H9 (cell line): ENCODE results near the gene SOX12. TPM values are rescaled to one million over a fixed set of nuclear protein-coding genes. Genes with fewer than 3 reads are reported as not detected.
A peak's percentile ranks its signal among the peaks of the same experiment; 100 is the strongest.

ENCODE experiments used
- DNase-seq: peaks from one replicate; pipeline ENCODE4 v3.0.0-alpha.2; 2017
- H2AFZ ChIP-seq: one replicate; pipeline ENCODE4 v1.6.1; 2013; ENCODE audit warnings: mild to moderate bottlenecking, low read length, control low read depth, moderate library complexity
- H2AK5ac ChIP-seq: 2 replicates; pipeline ENCODE4 v1.6.1; 2013; ENCODE audit warnings: low read length, control low read depth, mixed read lengths; ENCODE audit not compliant: insufficient read length
- H2BK120ac ChIP-seq: one replicate; pipeline ENCODE4 v1.6.1; 2013; ENCODE audit warnings: low read depth, mild to moderate bottlenecking, low read length, control low read depth, inconsistent platforms; ENCODE audit not compliant: poor library complexity, severe bottlenecking
- H2BK12ac ChIP-seq: 2 replicates; pipeline ENCODE4 v1.6.1; 2013; ENCODE audit warnings: low read length, control low read depth, mixed read lengths, low read depth; ENCODE audit not compliant: insufficient read length
- H2BK15ac ChIP-seq: 2 replicates; pipeline ENCODE4 v1.6.1; 2013; ENCODE audit warnings: low read depth, low read length, control low read depth
- H2BK20ac ChIP-seq: one replicate; pipeline ENCODE4 v1.6.1; 2013; ENCODE audit warnings: low read depth, mild to moderate bottlenecking, low read length, control low read depth, inconsistent platforms; ENCODE audit not compliant: poor library complexity, severe bottlenecking
- H2BK5ac ChIP-seq: 2 replicates; pipeline ENCODE4 v1.6.1; 2013; ENCODE audit warnings: low read length, control low read depth, mixed read lengths; ENCODE audit not compliant: insufficient read length
- H3K14ac ChIP-seq: 2 replicates; pipeline ENCODE4 v1.6.1; 2013; ENCODE audit warnings: low read length, control low read depth; ENCODE audit not compliant: insufficient read depth
- H3K18ac ChIP-seq: 2 replicates; pipeline ENCODE4 v1.6.1; 2013; ENCODE audit warnings: low read depth, mild to moderate bottlenecking, mixed read lengths, low read length, control low read depth; ENCODE audit not compliant: insufficient read length
- H3K23ac ChIP-seq: 2 replicates; pipeline ENCODE4 v1.6.1; 2013; ENCODE audit warnings: low read length, control low read depth, mixed read lengths, low read depth; ENCODE audit not compliant: insufficient read length
- H3K23me2 ChIP-seq: 2 replicates; pipeline ENCODE4 v1.6.1; 2013; ENCODE audit warnings: low read depth, mild to moderate bottlenecking, mixed read lengths, low read length, control low read depth; ENCODE audit not compliant: insufficient read length, poor library complexity, severe bottlenecking
- H3K27ac ChIP-seq: 2 replicates; pipeline ENCODE4 v1.5.1; 2013; ENCODE audit warnings: low read length, control low read depth, mixed read lengths, low read depth; ENCODE audit not compliant: insufficient read length
- H3K27me3 ChIP-seq: 2 replicates; pipeline ENCODE4 v1.6.1; 2013; ENCODE audit warnings: low read length, control low read depth, inconsistent platforms; ENCODE audit not compliant: insufficient read depth
- H3K4ac ChIP-seq: 2 replicates; pipeline ENCODE4 v1.6.1; 2013; ENCODE audit warnings: low read depth, mild to moderate bottlenecking, control low read depth, inconsistent platforms, low read length, moderate library complexity
- H3K4me1 ChIP-seq: 2 replicates; pipeline ENCODE4 v1.6.1; 2013; ENCODE audit warnings: low read length, control low read depth, inconsistent platforms; ENCODE audit not compliant: insufficient read depth
- H3K4me2 ChIP-seq: 2 replicates; pipeline ENCODE4 v1.6.1; 2013; ENCODE audit warnings: low read length, control low read depth, mixed read lengths; ENCODE audit not compliant: insufficient read length, insufficient read depth
- H3K56ac ChIP-seq: 2 replicates; pipeline ENCODE4 v1.6.1; 2013; ENCODE audit warnings: low read depth, mild to moderate bottlenecking, mixed read lengths, low read length, control low read depth; ENCODE audit not compliant: insufficient read length
- H3K79me1 ChIP-seq: 2 replicates; pipeline ENCODE4 v1.6.1; 2013; ENCODE audit warnings: low read depth, mild to moderate bottlenecking, moderate library complexity, low read length, control low read depth, inconsistent platforms; ENCODE audit not compliant: insufficient read depth, poor library complexity, severe bottlenecking
- H3K79me2 ChIP-seq: 2 replicates; pipeline ENCODE4 v1.6.1; 2013; ENCODE audit warnings: low read length, control low read depth, inconsistent platforms; ENCODE audit not compliant: insufficient read depth
- H3K9ac ChIP-seq: 2 replicates; pipeline ENCODE4 v1.6.1; 2013; ENCODE audit warnings: low read length, control low read depth, mixed read lengths; ENCODE audit not compliant: insufficient read length; ENCODE audit errors: extremely low read depth
- H3K9me3 ChIP-seq: one replicate; pipeline ENCODE4 v1.6.1; 2013; ENCODE audit warnings: low read depth, low read length, inconsistent platforms; ENCODE audit not compliant: control insufficient read depth
- H3T11ph ChIP-seq: one replicate; pipeline ENCODE4 v1.6.1; 2013; ENCODE audit warnings: mild to moderate bottlenecking, low read length, control low read depth, inconsistent platforms
- H4K20me1 ChIP-seq: one replicate; pipeline ENCODE4 v1.6.1; 2013; ENCODE audit not compliant: control insufficient read depth, insufficient read length, insufficient read depth
- H4K5ac ChIP-seq: 2 replicates; pipeline ENCODE4 v1.6.1; 2013; ENCODE audit warnings: low read depth, mild to moderate bottlenecking, mixed read lengths, low read length, control low read depth; ENCODE audit not compliant: insufficient read length
- H4K8ac ChIP-seq: replicated peaks from 2 replicates; pipeline ENCODE4 v1.6.1; 2013; ENCODE audit warnings: low read length, control low read depth, mixed read lengths, low read depth; ENCODE audit not compliant: insufficient read length
- H4K91ac ChIP-seq: 2 replicates; pipeline ENCODE4 v1.6.1; 2013; ENCODE audit warnings: low read depth, mild to moderate bottlenecking, moderate library complexity, mixed read lengths, low read length, control low read depth; ENCODE audit not compliant: insufficient read length
- H3K27ac Mint-ChIP-seq, 3 experiments: 2 replicates in 2 of 3; 3 replicates in 1 of 3; pipeline ENCODE4 v1.8.0; 2020 to 2021; ENCODE audit warnings: mixed read lengths in 3 of 3, mild to moderate bottlenecking in 1 of 3, moderate library complexity in 1 of 3
- H3K27me3 Mint-ChIP-seq: 2 replicates; pipeline ENCODE4 v1.8.0; 2021; ENCODE audit warnings: low read depth, mild to moderate bottlenecking, moderate library complexity, mixed read lengths
- H3K36me3 Mint-ChIP-seq, 3 experiments: 2 replicates in 2 of 3; 3 replicates in 1 of 3; pipeline ENCODE4 v1.8.0; 2020 to 2021; ENCODE audit warnings: low read depth in 3 of 3, mixed read lengths in 3 of 3; ENCODE audit not compliant: insufficient read depth in 1 of 3
- H3K4me1 Mint-ChIP-seq, 2 experiments: 2 replicates each; pipeline ENCODE4 v1.8.0; 2020; ENCODE audit warnings: mixed read lengths in 2 of 2
- H3K4me3 Mint-ChIP-seq, 2 experiments: 2 replicates in 1 of 2; 3 replicates in 1 of 2; pipeline ENCODE4 v1.8.0; 2020 to 2021; ENCODE audit warnings: mild to moderate bottlenecking in 2 of 2, mixed read lengths in 2 of 2, moderate library complexity in 1 of 2
- H3K9me3 Mint-ChIP-seq, 2 experiments: 2 replicates in 1 of 2; 3 replicates in 1 of 2; pipeline ENCODE4 v1.8.0; 2020; ENCODE audit warnings: mild to moderate bottlenecking in 2 of 2, mixed read lengths in 2 of 2, moderate library complexity in 1 of 2
- WGBS: extraction: QIAGEN DNeasy Blood & Tissue Kit; methylation state at CpG from one replicate; pipeline ENCODE4 v1.1.7; 2013; ENCODE audit warnings: missing lambda C conversion rate, low lambda C conversion rate, mixed read lengths; ENCODE audit not compliant: insufficient read length; ENCODE audit errors: extremely low coverage; 5-methylcytosine and 5-hydroxymethylcytosine counted together
- total RNA-seq: library from RNA; stranded (reverse); gene quantifications from 2 replicates; pipeline ENCODE4 v1.2.1, GENCODE V29; 2021
- TF ChIP-seq, protein P1 (sequence below): fragments of 200-600 bp; sonication (generic); conservative IDR thresholded peaks from 3 replicates; pipeline ENCODE4 v1.8.0; 2021; ENCODE audit warnings: antibody characterized with exemption, mild to moderate bottlenecking

SOX12 gene
- total RNA-seq, 1 experiment from 2014 or later: 54.4 TPM

DNA sequence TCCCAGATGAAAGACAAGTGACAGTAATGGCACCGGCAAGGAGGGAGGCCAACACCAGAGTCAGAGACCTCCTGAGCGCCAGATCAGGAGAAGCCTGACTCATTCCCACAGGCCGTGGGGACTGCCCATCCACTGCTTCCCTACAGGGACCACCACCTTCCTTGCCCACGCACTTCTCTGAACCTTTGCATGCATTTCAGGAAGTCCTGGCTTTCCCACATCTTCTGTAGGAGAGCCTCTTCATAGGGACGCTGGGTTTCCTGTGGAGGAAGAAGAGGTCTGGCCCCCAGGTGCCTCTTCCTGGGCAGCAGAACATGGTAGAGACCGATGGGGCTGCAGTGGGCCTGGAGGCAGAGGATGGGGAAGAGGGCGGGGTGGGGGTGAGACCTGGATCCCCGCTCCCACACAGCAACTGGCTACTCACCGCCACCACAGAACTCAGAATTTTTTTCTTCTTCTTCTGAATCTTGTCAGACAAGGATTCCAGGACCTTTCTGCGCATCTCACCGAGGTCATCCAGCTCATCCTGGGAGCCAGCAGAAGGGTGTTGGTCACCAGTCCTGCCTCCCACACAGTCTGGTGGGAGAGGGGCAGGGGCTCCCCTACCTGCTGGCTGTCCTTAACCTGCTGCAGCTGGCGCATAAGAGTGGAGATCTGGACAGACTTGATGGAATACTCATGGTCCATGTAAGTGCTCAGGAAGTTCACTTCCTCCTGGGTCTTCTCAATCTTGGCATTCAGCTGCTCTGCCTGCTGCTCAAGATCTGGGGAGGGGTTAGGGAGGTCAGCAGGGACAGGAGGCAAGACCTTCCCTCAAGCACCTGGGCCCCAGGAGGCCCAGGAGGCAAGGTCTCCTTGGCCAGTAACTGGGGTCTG, 48.5 kb upstream of the SOX12 start:
- Mint-ChIP-seq H3K9me3 (peaks cover 2 to 6% of the 10 kb centered on the region in 2 experiments; a peak in 3 of 5 replicates), H3K27ac (no peak overlapping the region), H3K36me3 (peaks cover 38 to 57% (median 39%) of the 10 kb centered on the region in 3 experiments), H3K27me3 (no peaks in the 10 kb centered on the region; the same call in 1 of the 2 replicates), H3K4me3 (no peak overlapping the region), H3K4me1 (peaks cover 5 to 7% of the 10 kb centered on the region in 2 experiments)
- Histone ChIP-seq H4K5ac (no peak overlapping the region), H3K56ac (no peak overlapping the region), H2BK5ac (no peak overlapping the region), H3K23me2 (no peaks in the 10 kb centered on the region), H3K9ac (no peak overlapping the region), H3K9me3 (no peaks in the 10 kb centered on the region), H3K4ac (no peak overlapping the region), H3K27me3 (no peaks in the 10 kb centered on the region), H2BK20ac (no peak overlapping the region), H2BK15ac (no peak overlapping the region), H3K27ac (no peak overlapping the region), H3K4me1 (0 out of 2 replicates have a peak, but pooled peaks cover 4% of the 10 kb centered on the region), H3T11ph (no peak overlapping the region), H3K79me2 (no peaks in the 10 kb centered on the region), H2BK12ac (no peak overlapping the region), H2BK120ac (no peak overlapping the region), H4K91ac (no peak overlapping the region), H3K14ac (no peak overlapping the region), H2AFZ (no peak overlapping the region), H3K18ac (no peak overlapping the region), H4K8ac (no peak overlapping the region), H4K20me1 (no peaks in the 10 kb centered on the region), H3K23ac (no peak overlapping the region), H2AK5ac (no peak overlapping the region), H3K79me1 (no peaks in the 10 kb centered on the region), H3K4me2 (no peak overlapping the region)
- TF ChIP-seq, protein P1, sequence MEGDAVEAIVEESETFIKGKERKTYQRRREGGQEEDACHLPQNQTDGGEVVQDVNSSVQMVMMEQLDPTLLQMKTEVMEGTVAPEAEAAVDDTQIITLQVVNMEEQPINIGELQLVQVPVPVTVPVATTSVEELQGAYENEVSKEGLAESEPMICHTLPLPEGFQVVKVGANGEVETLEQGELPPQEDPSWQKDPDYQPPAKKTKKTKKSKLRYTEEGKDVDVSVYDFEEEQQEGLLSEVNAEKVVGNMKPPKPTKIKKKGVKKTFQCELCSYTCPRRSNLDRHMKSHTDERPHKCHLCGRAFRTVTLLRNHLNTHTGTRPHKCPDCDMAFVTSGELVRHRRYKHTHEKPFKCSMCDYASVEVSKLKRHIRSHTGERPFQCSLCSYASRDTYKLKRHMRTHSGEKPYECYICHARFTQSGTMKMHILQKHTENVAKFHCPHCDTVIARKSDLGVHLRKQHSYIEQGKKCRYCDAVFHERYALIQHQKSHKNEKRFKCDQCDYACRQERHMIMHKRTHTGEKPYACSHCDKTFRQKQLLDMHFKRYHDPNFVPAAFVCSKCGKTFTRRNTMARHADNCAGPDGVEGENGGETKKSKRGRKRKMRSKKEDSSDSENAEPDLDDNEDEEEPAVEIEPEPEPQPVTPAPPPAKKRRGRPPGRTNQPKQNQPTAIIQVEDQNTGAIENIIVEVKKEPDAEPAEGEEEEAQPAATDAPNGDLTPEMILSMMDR: no peak
- DNase-seq: peak; percentile 13
- no CpG with 5 or more reads among the region's 12 CpGs for WGBS
